Liver (tissue), 9 donors: ENCODE measurements around the gene U2AF1L4. TPM values are rescaled to one million over a fixed set of nuclear protein-coding genes. Genes with fewer than 3 reads are reported as not detected.

Experiments
- DNase-seq: peaks from one replicate; pipeline ENCODE4 v3.0.0-alpha.2; 2017; ENCODE audit warnings: low spot score
- H3K27ac ChIP-seq, 2 donors: one replicate each; pipeline ENCODE4 v1.7.0; 2013; ENCODE audit warnings: inconsistent platforms in 2 of 2, low read length in 2 of 2, control low read depth in 1 of 2, low read depth in 1 of 2, mild to moderate bottlenecking in 1 of 2
- H3K27me3 ChIP-seq, 4 donors: one replicate each; pipeline versions ENCODE4 v1.6.1 to v1.7.0; 2013; ENCODE audit warnings: low read length in 3 of 4, inconsistent platforms in 1 of 4, mild to moderate bottlenecking in 1 of 4, moderate library complexity in 1 of 4; ENCODE audit not compliant: control insufficient read depth in 4 of 4, insufficient read depth in 4 of 4
- H3K36me3 ChIP-seq, 4 donors: one replicate each; pipeline versions ENCODE4 v1.6.1 to v1.7.0; 2013; ENCODE audit warnings: low read length in 3 of 4, mild to moderate bottlenecking in 3 of 4, low read depth in 1 of 4, moderate library complexity in 1 of 4; ENCODE audit not compliant: control insufficient read depth in 4 of 4, insufficient read depth in 3 of 4
- H3K4me1 ChIP-seq, 4 donors: one replicate each; pipeline versions ENCODE4 v1.6.1 to v1.7.0; 2013; ENCODE audit warnings: low read length in 3 of 4, mild to moderate bottlenecking in 3 of 4, moderate library complexity in 1 of 4; ENCODE audit not compliant: control insufficient read depth in 4 of 4, insufficient read depth in 4 of 4
- H3K4me3 ChIP-seq, 3 donors: one replicate each; pipeline versions ENCODE4 v1.6.1 to v1.7.0; 2013; ENCODE audit warnings: low read length in 3 of 3, control low read depth in 1 of 3, low read depth in 1 of 3, mild to moderate bottlenecking in 1 of 3
- H3K9ac ChIP-seq, 2 donors: one replicate each; pipeline ENCODE4 v1.7.0; 2013; ENCODE audit warnings: low read length in 2 of 2, mild to moderate bottlenecking in 2 of 2, moderate library complexity in 2 of 2, control low read depth in 1 of 2, low read depth in 1 of 2
- H3K9me3 ChIP-seq, 4 donors: one replicate each; pipeline versions ENCODE4 v1.6.1 to v1.7.0; 2013; ENCODE audit warnings: low read length in 3 of 4; ENCODE audit not compliant: control insufficient read depth in 4 of 4
- EGR1 ChIP-seq, 2 donors: IDR thresholded peaks; 2 replicates each; pipeline ENCODE4 v1.6.1; 2016 to 2018; ENCODE audit warnings: antibody characterized with exemption in 2 of 2, low read depth in 2 of 2
- FOXA1 ChIP-seq: IDR thresholded peaks from 2 replicates; pipeline ENCODE4 v1.6.1; 2016; ENCODE audit warnings: antibody characterized with exemption
- FOXA2 ChIP-seq: IDR thresholded peaks from 2 replicates; pipeline ENCODE4 v1.6.1; 2016; ENCODE audit warnings: antibody characterized with exemption
- GABPA ChIP-seq, 2 donors: IDR thresholded peaks in 1 of 2; conservative IDR thresholded peaks in 1 of 2; 2 replicates each; pipeline ENCODE4 v1.6.1; 2016; ENCODE audit warnings: antibody characterized with exemption in 2 of 2, mild to moderate bottlenecking in 1 of 2, moderate library complexity in 1 of 2
- HNF4A ChIP-seq, 2 donors: conservative IDR thresholded peaks; 2 replicates each; pipeline ENCODE4 v1.6.1; 2016; ENCODE audit warnings: antibody characterized with exemption in 2 of 2, mild to moderate bottlenecking in 2 of 2
- JUND ChIP-seq, 2 donors: IDR thresholded peaks; 2 replicates each; pipeline ENCODE4 v1.6.1; 2016; ENCODE audit warnings: antibody characterized with exemption in 2 of 2
- NR2F2 ChIP-seq: IDR thresholded peaks from 2 replicates; pipeline ENCODE4 v1.6.1; 2016; ENCODE audit warnings: antibody characterized with exemption
- RAD21 ChIP-seq, 2 donors: IDR thresholded peaks; 2 replicates each; pipeline ENCODE4 v1.6.1; 2016; ENCODE audit warnings: antibody characterized with exemption in 2 of 2, mild to moderate bottlenecking in 2 of 2
- RXRA ChIP-seq, 2 donors: IDR thresholded peaks; 2 replicates each; pipeline ENCODE4 v1.6.1; 2017 to 2018; ENCODE audit warnings: antibody characterized with exemption in 2 of 2, mild to moderate bottlenecking in 1 of 2
- SP1 ChIP-seq: IDR thresholded peaks from 2 replicates; pipeline ENCODE4 v1.6.1; 2018; ENCODE audit warnings: antibody characterized with exemption, mild to moderate bottlenecking
- TAF1 ChIP-seq: conservative IDR thresholded peaks from 2 replicates; pipeline ENCODE4 v1.6.1; 2016; ENCODE audit warnings: antibody characterized with exemption, mild to moderate bottlenecking
- YY1 ChIP-seq: IDR thresholded peaks from 2 replicates; pipeline ENCODE4 v1.6.1; 2016; ENCODE audit warnings: antibody characterized with exemption, mild to moderate bottlenecking
- WGBS: extraction: QIAGEN DNeasy Blood & Tissue Kit; methylation state at CpG from one replicate; pipeline ENCODE4 v1.1.7; 2013; 5-methylcytosine and 5-hydroxymethylcytosine counted together
- polyA plus RNA-seq, 2 donors: library from polyadenylated mRNA; stranded (reverse) in 1 of 2; unstranded in 1 of 2; fragments of 200-250 nt in 1 of 2; fragments of >200 nt in 1 of 2; fragmentation: Nextera tagmentation in 1 of 2; extraction: Ambion mirVana in 1 of 2; gene quantifications; one replicate each; pipeline versions ENCODE4 v1.2.1 to v1.2.3, GENCODE V29; 2013 to 2015
- total RNA-seq, 2 donors: library from RNA; depleted of rRNA; stranded (reverse); fragments of >200 nt; gene quantifications; one replicate each; pipeline ENCODE4 v1.2.3, GENCODE V29; 2014
- TF ChIP-seq, protein P1 (sequence below): fragments of 150-350 bp; IDR thresholded peaks from 2 replicates; pipeline ENCODE4 v1.5.1; 2017; ENCODE audit warnings: improper control_type of control experiment, low read depth, low read length; ENCODE audit not compliant: missing input control
- TF ChIP-seq, protein P2 (sequence below): IDR thresholded peaks from 2 replicates; pipeline ENCODE4 v1.6.1; 2016; ENCODE audit warnings: antibody characterized with exemption, mild to moderate bottlenecking
- TF ChIP-seq, protein P3 (sequence below): IDR thresholded peaks from 2 replicates; pipeline ENCODE4 v1.6.1; 2016; ENCODE audit warnings: antibody characterized with exemption
- TF ChIP-seq, protein P4 (sequence below): IDR thresholded peaks from 2 replicates; pipeline ENCODE4 v1.6.1; 2016; ENCODE audit warnings: antibody characterized with exemption
- TF ChIP-seq, protein P5 (sequence below): IDR thresholded peaks from 2 replicates; pipeline ENCODE4 v1.6.1; 2016; ENCODE audit warnings: antibody characterized with exemption
- donor health status: healthy.
- donor health status: healthy.
- donor health status: healthy.
- donor health status: healthy.
- donor health status: healthy.

The U2AF1L4 gene
- total and polyA plus RNA-seq, 4 donors, result 4.5 to 36.5 (median 13.4) TPM

DNA sequence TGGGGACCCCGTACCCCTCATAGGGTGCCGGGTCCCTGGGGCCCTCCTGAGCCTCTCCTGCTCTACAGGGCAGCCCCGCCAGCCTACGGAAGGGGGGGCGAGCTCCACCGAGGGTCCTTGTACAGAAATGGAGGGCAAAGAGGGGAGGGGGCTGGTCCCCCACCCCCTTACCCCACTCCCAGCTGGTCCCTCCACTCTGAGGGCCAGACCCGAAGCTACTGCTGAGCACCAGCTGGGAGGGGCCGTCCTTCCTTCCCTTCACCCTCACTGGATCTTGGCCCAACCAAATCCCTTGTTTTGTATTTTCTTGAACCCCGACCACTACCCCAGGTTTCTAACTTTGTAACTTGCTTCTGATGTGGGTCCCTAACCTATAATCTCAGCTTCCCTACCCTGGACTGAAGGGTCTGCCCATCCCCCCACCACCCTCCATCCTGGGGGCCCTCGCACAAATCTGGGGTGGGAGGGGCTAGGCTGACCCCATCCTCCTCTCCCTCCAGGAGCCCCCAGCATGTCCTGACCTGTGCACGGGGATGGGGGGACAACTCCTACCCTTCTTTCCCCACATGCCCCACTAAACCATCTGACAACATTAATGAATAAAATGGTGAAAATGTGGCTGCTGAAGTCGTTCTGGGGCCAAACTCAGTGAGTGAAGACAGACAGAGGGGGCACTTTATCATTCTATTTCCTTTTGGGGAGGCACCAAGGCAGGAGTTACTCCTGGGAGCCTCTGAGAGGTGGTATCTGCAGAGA, 43.2 kb upstream of the U2AF1L4 start:
- no peak overlapping the region for H3K9ac ChIP-seq
- 91% methylated on average over 12 of the region's 12 CpGs for WGBS
- no peaks in the 10 kb centered on the region for H3K27me3 ChIP-seq
- no peaks in the 10 kb centered on the region for H3K4me1 ChIP-seq
- H3K36me3 ChIP-seq, result no peaks in the 10 kb centered on the region
- no peaks in the 10 kb centered on the region for H3K9me3 ChIP-seq
- no peak for DNase-seq
- H3K4me3 ChIP-seq, result no peak overlapping the region
- H3K27ac ChIP-seq, result no peak overlapping the region
- TF ChIP-seq RAD21 (IDR thresholded peaks at IDR 0.05) (no peak), FOXA2 (no peak), GABPA (IDR thresholded peaks at IDR 0.05 in 1 of 2, conservative IDR thresholded peaks at IDR 0.05 in 1 of 2) (no peak), JUND (IDR thresholded peaks at IDR 0.05) (no peak), YY1 (no peak), TAF1 (no peak)
- TF ChIP-seq, protein P1, sequence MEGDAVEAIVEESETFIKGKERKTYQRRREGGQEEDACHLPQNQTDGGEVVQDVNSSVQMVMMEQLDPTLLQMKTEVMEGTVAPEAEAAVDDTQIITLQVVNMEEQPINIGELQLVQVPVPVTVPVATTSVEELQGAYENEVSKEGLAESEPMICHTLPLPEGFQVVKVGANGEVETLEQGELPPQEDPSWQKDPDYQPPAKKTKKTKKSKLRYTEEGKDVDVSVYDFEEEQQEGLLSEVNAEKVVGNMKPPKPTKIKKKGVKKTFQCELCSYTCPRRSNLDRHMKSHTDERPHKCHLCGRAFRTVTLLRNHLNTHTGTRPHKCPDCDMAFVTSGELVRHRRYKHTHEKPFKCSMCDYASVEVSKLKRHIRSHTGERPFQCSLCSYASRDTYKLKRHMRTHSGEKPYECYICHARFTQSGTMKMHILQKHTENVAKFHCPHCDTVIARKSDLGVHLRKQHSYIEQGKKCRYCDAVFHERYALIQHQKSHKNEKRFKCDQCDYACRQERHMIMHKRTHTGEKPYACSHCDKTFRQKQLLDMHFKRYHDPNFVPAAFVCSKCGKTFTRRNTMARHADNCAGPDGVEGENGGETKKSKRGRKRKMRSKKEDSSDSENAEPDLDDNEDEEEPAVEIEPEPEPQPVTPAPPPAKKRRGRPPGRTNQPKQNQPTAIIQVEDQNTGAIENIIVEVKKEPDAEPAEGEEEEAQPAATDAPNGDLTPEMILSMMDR, result no peak

DNA sequence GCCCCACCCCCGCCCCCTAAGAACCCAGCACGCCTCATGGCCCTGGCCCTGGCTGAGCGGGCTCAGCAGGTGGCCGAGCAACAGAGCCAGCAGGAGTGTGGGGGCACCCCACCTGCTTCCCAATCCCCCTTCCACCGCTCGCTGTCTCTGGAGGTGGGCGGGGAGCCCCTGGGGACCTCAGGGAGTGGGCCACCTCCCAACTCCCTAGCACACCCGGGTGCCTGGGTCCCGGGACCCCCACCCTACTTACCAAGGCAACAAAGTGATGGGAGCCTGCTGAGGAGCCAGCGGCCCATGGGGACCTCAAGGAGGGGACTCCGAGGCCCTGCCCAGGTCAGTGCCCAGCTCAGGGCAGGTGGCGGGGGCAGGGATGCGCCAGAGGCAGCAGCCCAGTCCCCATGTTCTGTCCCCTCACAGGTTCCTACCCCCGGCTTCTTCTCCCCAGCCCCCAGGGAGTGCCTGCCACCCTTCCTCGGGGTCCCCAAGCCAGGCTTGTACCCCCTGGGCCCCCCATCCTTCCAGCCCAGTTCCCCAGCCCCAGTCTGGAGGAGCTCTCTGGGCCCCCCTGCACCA, 42.1 kb upstream of the U2AF1L4 start:
- H3K9me3 ChIP-seq, result no peaks in the 10 kb centered on the region
- no peaks in the 10 kb centered on the region for H3K36me3 ChIP-seq
- H3K9ac ChIP-seq, result no peak overlapping the region
- DNase-seq, result no peak
- no peaks in the 10 kb centered on the region for H3K27me3 ChIP-seq
- H3K4me1 ChIP-seq, result no peaks in the 10 kb centered on the region
- no peak for TF ChIP-seq GABPA (IDR thresholded peaks at IDR 0.05 in 1 of 2, conservative IDR thresholded peaks at IDR 0.05 in 1 of 2)
- no peak for TF ChIP-seq RXRA (IDR thresholded peaks at IDR 0.05)
- no peak for TF ChIP-seq NR2F2
- TF ChIP-seq EGR1 (IDR thresholded peaks at IDR 0.05; ENCODE audit: low read depth in 2 of 2), result no peak
- TF ChIP-seq, protein P2, sequence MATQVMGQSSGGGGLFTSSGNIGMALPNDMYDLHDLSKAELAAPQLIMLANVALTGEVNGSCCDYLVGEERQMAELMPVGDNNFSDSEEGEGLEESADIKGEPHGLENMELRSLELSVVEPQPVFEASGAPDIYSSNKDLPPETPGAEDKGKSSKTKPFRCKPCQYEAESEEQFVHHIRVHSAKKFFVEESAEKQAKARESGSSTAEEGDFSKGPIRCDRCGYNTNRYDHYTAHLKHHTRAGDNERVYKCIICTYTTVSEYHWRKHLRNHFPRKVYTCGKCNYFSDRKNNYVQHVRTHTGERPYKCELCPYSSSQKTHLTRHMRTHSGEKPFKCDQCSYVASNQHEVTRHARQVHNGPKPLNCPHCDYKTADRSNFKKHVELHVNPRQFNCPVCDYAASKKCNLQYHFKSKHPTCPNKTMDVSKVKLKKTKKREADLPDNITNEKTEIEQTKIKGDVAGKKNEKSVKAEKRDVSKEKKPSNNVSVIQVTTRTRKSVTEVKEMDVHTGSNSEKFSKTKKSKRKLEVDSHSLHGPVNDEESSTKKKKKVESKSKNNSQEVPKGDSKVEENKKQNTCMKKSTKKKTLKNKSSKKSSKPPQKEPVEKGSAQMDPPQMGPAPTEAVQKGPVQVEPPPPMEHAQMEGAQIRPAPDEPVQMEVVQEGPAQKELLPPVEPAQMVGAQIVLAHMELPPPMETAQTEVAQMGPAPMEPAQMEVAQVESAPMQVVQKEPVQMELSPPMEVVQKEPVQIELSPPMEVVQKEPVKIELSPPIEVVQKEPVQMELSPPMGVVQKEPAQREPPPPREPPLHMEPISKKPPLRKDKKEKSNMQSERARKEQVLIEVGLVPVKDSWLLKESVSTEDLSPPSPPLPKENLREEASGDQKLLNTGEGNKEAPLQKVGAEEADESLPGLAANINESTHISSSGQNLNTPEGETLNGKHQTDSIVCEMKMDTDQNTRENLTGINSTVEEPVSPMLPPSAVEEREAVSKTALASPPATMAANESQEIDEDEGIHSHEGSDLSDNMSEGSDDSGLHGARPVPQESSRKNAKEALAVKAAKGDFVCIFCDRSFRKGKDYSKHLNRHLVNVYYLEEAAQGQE, result no peak
- TF ChIP-seq JUND (IDR thresholded peaks at IDR 0.05), result no peak
- no peak for TF ChIP-seq TAF1
- TF ChIP-seq FOXA1, result no peak
- TF ChIP-seq, protein P3, sequence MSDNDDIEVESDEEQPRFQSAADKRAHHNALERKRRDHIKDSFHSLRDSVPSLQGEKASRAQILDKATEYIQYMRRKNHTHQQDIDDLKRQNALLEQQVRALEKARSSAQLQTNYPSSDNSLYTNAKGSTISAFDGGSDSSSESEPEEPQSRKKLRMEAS, result no peak
- no peak for TF ChIP-seq FOXA2
- TF ChIP-seq, protein P4, sequence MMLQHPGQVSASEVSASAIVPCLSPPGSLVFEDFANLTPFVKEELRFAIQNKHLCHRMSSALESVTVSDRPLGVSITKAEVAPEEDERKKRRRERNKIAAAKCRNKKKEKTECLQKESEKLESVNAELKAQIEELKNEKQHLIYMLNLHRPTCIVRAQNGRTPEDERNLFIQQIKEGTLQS, result no peak
- no peak for TF ChIP-seq YY1
- no peak for TF ChIP-seq SP1
- TF ChIP-seq, protein P5, sequence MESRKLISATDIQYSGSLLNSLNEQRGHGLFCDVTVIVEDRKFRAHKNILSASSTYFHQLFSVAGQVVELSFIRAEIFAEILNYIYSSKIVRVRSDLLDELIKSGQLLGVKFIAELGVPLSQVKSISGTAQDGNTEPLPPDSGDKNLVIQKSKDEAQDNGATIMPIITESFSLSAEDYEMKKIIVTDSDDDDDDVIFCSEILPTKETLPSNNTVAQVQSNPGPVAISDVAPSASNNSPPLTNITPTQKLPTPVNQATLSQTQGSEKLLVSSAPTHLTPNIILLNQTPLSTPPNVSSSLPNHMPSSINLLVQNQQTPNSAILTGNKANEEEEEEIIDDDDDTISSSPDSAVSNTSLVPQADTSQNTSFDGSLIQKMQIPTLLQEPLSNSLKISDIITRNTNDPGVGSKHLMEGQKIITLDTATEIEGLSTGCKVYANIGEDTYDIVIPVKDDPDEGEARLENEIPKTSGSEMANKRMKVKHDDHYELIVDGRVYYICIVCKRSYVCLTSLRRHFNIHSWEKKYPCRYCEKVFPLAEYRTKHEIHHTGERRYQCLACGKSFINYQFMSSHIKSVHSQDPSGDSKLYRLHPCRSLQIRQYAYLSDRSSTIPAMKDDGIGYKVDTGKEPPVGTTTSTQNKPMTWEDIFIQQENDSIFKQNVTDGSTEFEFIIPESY, result no peak
- TF ChIP-seq, protein P1, result no peak
- TF ChIP-seq HNF4A (conservative IDR thresholded peaks at IDR 0.05), result no peak
- WGBS, result 96% methylated on average over 15 of the region's 15 CpGs
- H3K27ac ChIP-seq, result no peak overlapping the region
- no peak overlapping the region for H3K4me3 ChIP-seq
